GM21367 (cell line): ENCODE measurements around the gene KIF21B.
"Not testable (repeated sequence)": the region's sequence is repeated elsewhere in the genome, so short reads cannot be mapped to it uniquely, and the experiment has no call there.

Experiments used
- ATAC-seq: cut with Tn5 transposase; IDR thresholded peaks from one replicate; pipeline ENCODE4 v1.9.1; 2021; ENCODE audit not compliant: unreplicated experiment

Gene KIF21B

DNA sequence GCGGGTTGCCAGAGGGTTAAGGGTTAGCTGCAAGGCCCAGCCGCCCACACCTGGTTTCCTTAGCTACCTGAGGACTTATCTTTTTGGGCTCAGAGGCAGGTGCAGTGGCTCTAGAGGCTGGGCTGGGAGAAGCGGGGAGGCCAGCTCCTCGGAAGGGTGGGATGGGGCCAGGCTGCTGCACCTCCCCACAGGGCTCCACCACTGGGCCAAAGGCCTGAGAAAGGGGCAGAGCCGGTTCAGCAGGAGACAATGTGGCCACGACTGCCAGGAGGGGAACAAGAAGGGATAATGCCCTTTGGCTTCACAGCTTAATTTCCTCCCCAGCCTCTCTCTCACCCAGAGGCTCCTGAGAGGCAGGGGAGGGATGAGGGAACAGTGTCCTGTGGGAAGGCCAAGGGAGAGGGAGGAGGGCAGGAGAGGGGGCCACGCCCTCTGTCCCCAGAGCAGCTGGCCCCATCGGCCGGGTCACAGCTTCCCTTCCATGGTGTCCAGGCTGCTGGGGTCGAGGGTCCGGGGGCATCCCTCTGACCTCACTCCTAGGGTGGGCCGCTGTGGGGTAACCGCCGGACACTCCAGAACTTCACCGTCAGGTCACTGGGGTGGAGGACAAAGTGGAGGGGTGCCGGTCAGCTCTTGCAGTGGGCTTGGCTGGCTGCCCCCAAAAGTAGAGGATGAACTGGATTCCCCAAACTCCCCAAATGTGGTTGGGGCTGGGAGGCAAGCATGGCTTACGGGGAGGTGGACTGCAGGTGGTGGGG lies 50.4 kb downstream of the KIF21B start:
- no peak for ATAC-seq

DNA sequence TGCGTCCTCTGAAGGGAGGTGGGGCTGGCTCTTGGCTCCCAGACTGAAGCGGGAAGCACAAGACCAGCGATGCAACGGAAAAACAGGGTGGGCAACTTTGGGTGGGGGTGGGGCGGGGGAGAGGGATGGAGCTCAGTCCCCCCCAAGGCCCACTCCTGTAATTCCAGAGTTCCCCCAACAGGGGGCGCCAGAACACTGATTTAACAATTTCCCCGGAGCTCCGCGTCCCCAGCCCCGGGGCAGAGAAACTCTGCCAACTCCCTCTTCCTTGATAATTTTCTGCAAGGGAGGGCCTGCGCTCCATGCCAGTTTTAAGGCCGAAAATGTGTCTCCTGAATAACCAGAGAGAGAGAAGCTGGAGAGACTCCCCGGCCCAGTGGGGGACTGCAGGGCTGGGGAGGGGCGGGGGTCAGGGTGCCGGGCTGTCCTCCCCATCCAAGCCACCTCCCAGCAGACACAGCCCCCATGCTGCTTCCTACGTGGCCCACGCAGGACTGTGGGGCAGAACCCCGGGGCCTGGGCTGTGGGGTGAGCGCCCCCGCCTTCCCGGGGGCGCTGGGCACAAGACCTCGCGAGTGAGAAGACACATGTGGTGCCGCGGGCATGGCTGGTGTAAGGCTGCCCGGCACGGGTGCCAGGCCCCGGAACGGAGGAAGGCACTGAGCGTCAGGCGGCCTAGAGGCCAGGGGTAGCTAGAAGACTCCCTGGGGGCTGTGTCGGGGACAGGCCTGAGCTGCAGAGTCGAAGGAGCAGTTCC lies 51.4 kb downstream of the KIF21B start:
- no peak for ATAC-seq

- no peak for ATAC-seq
These were observed 52.0 kb downstream of the KIF21B start for GRCh38 chr1:200971428-200971903.

- ATAC-seq = no peak
These were observed 52.6 kb downstream of the KIF21B start for GRCh38 chr1:200970771-200971427.

DNA sequence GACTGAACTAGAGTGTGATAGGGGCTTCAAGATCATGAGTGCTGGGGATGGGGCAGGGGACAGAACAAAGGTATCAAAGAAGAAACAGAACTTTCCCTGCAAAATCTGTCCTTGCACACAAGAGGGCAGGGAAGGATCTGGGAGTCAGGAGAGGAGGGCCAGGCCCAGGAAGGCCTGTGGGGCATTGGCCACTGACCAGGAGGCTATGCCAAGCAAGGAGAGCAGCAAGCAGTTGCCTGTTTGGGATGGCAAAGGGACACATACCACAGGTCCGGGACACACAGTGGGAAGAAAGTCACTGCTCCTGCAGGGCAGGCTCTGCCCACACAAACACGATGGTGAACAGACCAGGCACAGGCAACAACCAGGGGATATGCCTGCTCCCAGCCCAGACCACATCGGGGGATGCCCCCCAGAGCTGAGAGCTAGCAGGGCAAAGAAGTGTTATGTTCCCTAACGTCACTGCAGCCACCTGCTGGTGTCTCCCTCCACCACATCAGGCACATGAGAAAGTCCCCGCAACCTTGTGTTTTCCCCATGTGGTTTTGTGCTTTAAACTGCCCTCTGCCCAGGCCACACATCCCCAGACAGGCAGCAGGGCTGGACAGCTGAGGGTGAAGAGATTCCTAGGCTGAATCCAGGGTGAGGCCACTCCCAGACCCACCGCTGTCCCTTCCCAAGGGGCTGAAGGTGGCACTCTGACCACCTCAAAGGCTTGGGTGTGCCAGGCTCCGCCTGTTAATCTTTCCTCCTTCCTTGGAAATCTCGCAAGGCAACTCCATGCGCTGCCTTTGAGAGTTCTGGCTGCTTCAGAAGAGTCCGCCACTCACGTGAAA lies 53.6 kb downstream of the KIF21B start:
- ATAC-seq = peak; percentile 72

DNA sequence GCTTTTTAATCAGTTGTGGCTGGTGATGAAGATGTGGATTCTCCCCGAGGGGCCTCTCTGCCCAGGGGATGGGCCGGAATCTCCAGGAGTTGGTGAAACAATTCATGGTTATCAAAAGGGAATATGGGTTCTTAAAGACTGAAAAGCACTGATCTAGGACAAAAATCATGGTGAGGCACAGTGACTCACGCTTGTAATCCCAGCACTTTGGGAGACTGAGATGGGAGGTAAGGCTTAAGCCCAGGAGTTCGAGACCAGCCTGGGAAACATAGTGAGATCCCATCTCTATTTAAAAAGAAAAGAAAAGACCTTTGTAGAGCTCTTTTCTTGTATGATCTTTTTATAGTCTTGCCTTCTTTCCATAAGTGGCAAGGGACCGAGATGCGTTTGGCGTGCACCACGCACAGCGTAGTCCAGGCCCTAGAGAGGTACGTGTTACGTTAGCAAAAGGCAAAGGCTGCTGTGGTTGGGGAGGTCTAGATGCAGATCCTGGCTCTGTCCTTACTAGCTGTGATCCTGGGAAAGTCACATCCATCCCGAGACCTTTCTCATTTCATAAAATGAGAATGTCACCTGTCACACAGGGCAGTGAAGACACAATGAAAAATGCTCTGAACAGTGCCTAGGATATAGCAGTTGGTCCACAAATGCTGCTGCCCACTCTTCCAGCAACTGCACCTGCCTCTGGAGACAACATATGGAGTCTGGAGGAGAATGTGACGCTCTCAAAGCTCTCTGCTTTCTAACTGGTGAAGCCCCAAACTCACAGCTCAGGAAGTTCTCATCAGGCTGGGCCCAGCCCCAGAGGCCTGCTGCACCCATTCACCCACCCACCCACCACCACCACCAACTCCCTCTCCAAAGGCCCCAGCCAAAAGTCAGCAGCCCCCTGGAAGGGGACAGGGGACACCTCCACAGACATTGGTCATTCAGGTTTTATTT lies 54.8 kb downstream of the KIF21B start:
- no peak for ATAC-seq

DNA sequence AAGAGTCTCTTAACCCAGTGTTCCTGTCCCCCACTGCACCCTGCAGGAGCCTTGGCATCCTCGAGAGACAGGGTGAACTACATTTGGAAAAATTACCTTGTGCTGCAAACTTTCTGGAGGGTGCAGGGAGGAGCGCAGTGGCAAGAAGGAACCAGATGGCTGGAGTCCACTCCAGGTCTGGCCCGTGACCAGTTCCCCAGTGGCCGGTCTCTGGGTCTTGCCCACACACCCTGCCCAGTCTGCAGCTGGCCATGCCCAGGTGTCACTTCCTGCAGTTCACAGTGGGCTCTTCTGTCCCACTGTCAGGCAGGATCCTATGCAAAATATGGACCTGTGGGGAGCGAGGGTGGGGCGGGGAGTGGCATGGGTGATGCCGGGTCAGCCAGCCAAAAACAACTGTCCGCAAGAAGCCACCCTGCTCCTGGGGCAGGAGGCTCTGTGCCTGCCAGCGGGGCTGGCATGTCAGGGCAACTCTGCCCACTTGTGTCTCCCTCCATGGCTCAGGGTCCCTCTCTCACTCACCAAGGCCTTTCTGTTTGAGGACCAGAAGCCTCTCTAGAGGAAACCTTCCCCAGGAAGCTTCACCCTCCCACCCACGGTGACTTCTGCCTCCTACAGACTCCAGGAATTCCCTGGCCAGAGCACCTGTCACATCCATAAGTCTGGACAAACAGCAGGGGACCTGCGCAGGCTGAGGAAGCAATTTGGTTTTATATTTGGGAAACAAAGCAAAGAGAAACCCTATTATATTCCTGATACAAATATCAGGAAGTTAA lies 55.6 kb downstream of the KIF21B start:
- no peak for ATAC-seq

- ATAC-seq = no peak
These were observed 56.6 kb downstream of the KIF21B start for GRCh38 chr1:200966934-200967333.

DNA sequence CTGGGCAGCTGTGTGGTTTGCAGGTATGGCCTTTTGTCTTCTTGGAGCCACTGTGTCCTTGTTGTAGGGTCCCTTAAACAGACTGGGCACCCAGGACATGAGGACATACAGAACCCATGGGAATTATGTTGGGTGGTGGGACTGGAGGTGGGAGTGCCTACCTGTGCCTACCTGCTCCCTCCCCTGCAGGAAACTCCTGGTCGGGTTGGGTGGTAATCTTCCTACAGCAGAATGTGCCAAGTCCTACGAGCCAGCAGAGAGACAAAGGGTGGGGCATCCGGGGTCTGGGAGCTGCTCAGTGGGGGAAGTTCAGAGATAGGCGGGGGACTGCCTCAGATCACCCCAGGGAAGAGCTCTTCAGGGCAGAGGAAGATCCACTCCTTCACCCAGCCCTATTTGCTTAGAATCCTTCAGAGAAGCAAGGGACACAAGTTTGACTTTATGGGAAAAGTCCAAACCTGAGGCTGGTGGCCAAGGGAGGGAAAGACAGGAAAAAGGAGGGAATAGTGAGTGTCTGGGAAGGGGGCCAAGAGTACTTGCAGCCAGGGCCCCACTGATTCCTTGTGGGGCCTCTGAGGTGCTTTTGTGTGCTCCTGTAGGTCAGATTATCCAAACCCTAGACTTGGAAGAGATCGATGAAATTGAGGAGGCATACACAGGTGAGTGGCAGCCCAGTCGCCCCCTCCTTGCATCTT lies 58.3 kb downstream of the KIF21B start:
- ATAC-seq = no peak

GRCh38 chr1:200963888-200964287 lies 59.6 kb downstream of the KIF21B start:
- not testable (repeated sequence) for ATAC-seq

GRCh38 chr1:200963076-200963475 lies 60.4 kb downstream of the KIF21B start:
- no peak for ATAC-seq

- no peak for ATAC-seq
These were observed 60.9 kb downstream of the KIF21B start for GRCh38 chr1:200962631-200963030.

- not testable (repeated sequence) for ATAC-seq
These were observed 61.4 kb downstream of the KIF21B start for GRCh38 chr1:200962151-200962550.

- no peak for ATAC-seq
These were observed 62.6 kb downstream of the KIF21B start for GRCh38 chr1:200960948-200961340.

DNA sequence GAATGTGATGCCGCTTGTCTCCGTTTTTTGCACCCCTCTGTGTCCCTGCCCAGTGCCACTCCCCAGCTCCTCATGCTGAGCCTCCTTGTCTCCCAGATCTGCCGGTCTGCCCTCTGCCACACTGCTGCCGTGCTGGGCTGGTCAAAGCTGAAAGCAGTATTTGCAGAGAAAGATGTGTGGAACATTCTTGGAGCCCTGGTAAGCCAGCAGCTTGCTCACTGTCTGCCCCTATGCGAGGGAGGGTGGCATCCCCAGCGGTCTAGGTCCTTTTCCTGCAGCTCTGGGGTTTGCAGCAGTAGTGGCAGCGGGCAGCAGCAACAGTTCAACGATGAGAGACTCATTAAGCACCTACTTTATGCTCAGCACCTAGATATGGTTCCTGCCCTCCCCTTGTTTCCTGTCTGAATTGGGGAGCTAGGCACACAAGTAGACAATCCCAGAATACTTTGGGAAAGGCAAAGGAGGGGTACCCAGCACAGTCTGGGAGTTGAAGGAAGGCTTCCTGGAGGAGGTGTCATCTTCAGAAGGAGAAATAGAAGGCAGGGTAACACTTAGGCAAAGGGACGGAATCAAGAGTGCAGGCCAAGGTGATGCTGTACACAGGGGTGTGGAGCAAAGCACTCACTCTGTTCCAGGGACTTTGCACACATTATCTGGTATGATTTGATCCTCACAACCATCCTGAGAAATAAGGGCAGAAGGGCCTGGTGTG lies 63.1 kb downstream of the KIF21B start:
- ATAC-seq = no peak

GRCh38 chr1:200959411-200959921 lies 64.0 kb downstream of the KIF21B start:
- ATAC-seq = no peak

DNA sequence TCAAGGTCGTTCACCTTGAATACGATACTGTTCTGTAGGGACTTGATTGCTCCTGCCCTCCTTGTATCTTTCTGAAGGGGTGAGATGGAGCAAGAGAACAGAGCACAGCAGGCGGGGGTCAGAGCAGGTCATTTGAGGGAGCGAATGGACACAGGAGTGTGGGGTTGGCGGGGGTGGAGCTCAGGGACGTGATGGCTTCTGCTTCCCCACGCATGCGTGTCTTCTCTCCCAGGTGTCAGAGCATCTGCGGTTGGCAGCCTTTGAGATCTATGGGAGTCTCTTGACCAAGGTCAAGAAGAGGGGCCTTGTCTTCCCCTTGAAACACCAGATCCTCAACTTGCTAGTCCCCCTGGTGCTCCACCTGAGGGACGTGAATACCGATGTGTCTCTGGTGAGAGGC lies 64.9 kb downstream of the KIF21B start:
- ATAC-seq = no peak

DNA sequence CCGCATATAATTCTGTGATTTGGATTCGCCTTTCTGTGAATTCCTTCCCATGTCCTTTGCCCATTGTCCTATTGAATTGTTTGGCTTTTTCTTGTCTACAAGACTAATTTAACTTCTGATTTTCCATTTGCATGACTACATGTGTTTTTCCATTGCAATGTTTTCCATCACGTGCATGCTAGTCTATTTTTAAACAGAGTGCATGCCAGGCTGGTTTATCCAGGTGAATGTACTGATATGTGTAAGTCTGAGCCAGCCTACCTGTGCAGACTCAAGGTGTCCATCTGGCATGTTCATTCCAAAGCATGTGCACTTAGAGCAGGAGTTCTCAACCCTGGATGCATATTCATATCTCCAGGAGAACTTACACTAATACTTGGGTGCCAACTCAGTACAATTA lies 69.1 kb downstream of the KIF21B start:
- ATAC-seq = no peak
